MM.1S (cell line): Measurements from ENCODE around the gene CDPF1.

ENCODE experiments used
- CTCF ChIP-seq: fragments of 300-600 bp; sonication (generic); IDR thresholded peaks from 2 replicates; pipeline ENCODE4 v1.5.1; 2016; ENCODE audit warnings: antibody characterized with exemption, low read length, mixed read lengths
- EZH2 ChIP-seq: fragments of 300-600 bp; sonication (generic); optimal IDR thresholded peaks from 2 replicates; pipeline ENCODE3; 2017; ENCODE audit warnings: low read depth, mild to moderate bottlenecking, antibody characterized with exemption, low read length, mixed read lengths
- EZH2phosphoT487 ChIP-seq: fragments of 300-600 bp; sonication (generic); IDR thresholded peaks from 2 replicates; pipeline ENCODE4 v1.6.1; 2018; ENCODE audit warnings: antibody characterized with exemption, low read length

DNA sequence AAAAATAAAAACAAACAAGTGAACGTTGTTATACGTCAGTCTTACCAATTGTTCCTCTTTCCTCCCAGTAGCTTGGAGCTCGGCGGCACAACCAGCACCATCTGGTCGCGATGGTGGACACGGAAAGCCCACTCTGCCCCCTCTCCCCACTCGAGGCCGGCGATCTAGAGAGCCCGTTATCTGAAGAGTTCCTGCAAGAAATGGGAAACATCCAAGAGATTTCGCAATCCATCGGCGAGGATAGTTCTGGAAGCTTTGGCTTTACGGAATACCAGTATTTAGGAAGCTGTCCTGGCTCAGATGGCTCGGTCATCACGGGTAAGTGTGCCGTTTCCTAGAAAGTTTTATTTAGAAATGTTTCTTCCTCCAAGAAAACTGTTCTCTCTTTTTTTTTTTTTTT is 51.8 kb downstream of the CDPF1 start:
- no peak for TF ChIP-seq CTCF
- TF ChIP-seq EZH2, result no peak
- TF ChIP-seq EZH2phosphoT487, result no peak
